Measurements from ENCODE around the gene RAD23A.

Gene RAD23A

GRCh38 chr19:12994701-12995595, 49.3 kb downstream of the RAD23A start, which contains the start of gene NFIX (continued):
- 0 out of 2 replicates have a peak, but pooled peaks have one; percentile 44 for TF ChIP-seq INSM2 (tag by site-specific recombination; IDR thresholded peaks at IDR 0.05)
- TF ChIP-seq PRDM4 (tag by site-specific recombination; IDR thresholded peaks at IDR 0.05), result no peak
- peak; percentile 29; the same call in 1 of the 2 replicates for TF ChIP-seq PRDM10 (tag by site-specific recombination; IDR thresholded peaks at IDR 0.05)
- no peak for TF ChIP-seq HOXA7 (CRISPR knock-in tag; IDR thresholded peaks at IDR 0.05; ENCODE audit: borderline replicate concordance)
- TF ChIP-seq ZNF623 (tag by site-specific recombination; IDR thresholded peaks at IDR 0.05), result no peak
- no peak for TF ChIP-seq ZNF19 (tag by site-specific recombination; IDR thresholded peaks at IDR 0.05; ENCODE audit: low read depth)
- no peak for TF ChIP-seq ZNF510 (tag by site-specific recombination; IDR thresholded peaks at IDR 0.05; ENCODE audit: insufficient replicate concordance)
- TF ChIP-seq ELK4 (IDR thresholded peaks at IDR 0.05; ENCODE audit: borderline replicate concordance, low read depth, low read length), result no peak
- no peak for TF ChIP-seq ZNF132 (tag by site-specific recombination; IDR thresholded peaks at IDR 0.05; ENCODE audit: borderline replicate concordance)
- no peak for TF ChIP-seq MEIS1 (CRISPR knock-in tag; IDR thresholded peaks at IDR 0.05; ENCODE audit: borderline replicate concordance)
- peak; percentile 83; the same call in 1 of the 2 replicates for TF ChIP-seq ZNF391 (tag by site-specific recombination; IDR thresholded peaks at IDR 0.05; ENCODE audit: borderline replicate concordance, low read depth)
- TF ChIP-seq YY1 (tag by site-specific recombination; IDR thresholded peaks at IDR 0.05), result no peak
- no peak for TF ChIP-seq ZNF529 (tag by site-specific recombination; IDR thresholded peaks at IDR 0.05; ENCODE audit: insufficient replicate concordance)
- TF ChIP-seq ZNF791 (tag by site-specific recombination; IDR thresholded peaks at IDR 0.05), result no peak; the same call in 1 of the 2 replicates
- no peak for TF ChIP-seq ZNF664 (tag by site-specific recombination; IDR thresholded peaks at IDR 0.05)
- peak; percentile 12; the same call in 1 of the 2 replicates for TF ChIP-seq FEZF1 (tag by site-specific recombination; IDR thresholded peaks at IDR 0.05)
- TF ChIP-seq ZNF629 (tag by site-specific recombination; IDR thresholded peaks at IDR 0.05), result no peak
- 0 out of 2 replicates have a peak, but pooled peaks have one; percentile 34 for TF ChIP-seq PBX3 (CRISPR knock-in tag; IDR thresholded peaks at IDR 0.05)
- TF ChIP-seq TRIM28 (IDR thresholded peaks at IDR 0.05; ENCODE audit: borderline replicate concordance, low read length), result no peak
- TF ChIP-seq REST (tag by site-specific recombination; IDR thresholded peaks at IDR 0.05), result no peak
- TF ChIP-seq ZNF433 (tag by site-specific recombination; IDR thresholded peaks at IDR 0.05; ENCODE audit: low read depth), result no peak
- no peak for TF ChIP-seq ZNF354C (tag by site-specific recombination; IDR thresholded peaks at IDR 0.05; ENCODE audit: borderline replicate concordance, low read depth)
- TF ChIP-seq ZNF792 (tag by site-specific recombination; IDR thresholded peaks at IDR 0.05), result peak; percentile 79; the same call in 1 of the 2 replicates

Data from HEK293 (cell line).